Measurements from ENCODE around the gene TGM3.

- no peak for TF ChIP-seq TAF1 (IDR thresholded peaks at IDR 0.05; ENCODE audit: low read depth, low read length)
- no peak for TF ChIP-seq POLR2A (IDR thresholded peaks at IDR 0.05; ENCODE audit: low read depth, low read length)
- no peak for TF ChIP-seq POLR2AphosphoS5 (IDR thresholded peaks at IDR 0.05; ENCODE audit: low read depth, low read length)
These were observed 40.7 kb downstream of the TGM3 start for GRCh38 chr20:2336471-2336870.

Measured in GM12891 (cell line).